Stimulated activated CD4-positive, alpha-beta T cell treated with anti-CD3 and anti-CD28 coated beads, TNF-alpha, amount 100 ng/mL, for 1 hour (primary cell): Measurements from ENCODE around the gene FBXW11.
"Not testable (repeated sequence)": the region's sequence is repeated elsewhere in the genome, so short reads cannot be mapped to it uniquely, and the experiment has no call there.

ENCODE experiments used
- DNase-seq, 3 donors: peaks; one replicate each; pipeline ENCODE4 v3.0.0-alpha.2; 2020; ENCODE audit warnings: low read depth in 3 of 3, low spot score in 1 of 3

FBXW11 gene

GRCh38 chr5:171955761-171956160, 50.7 kb downstream of the FBXW11 start:
- DNase-seq, result no peak

- DNase-seq, result no peak
Measured at GRCh38 chr5:171954721-171955120, 51.7 kb downstream of the FBXW11 start.

- DNase-seq, result no peak
Measured at GRCh38 chr5:171953860-171954701, 52.4 kb downstream of the FBXW11 start.

GRCh38 chr5:171952021-171952420, 54.4 kb downstream of the FBXW11 start:
- DNase-seq, result no peak

- no peak for DNase-seq
Measured at GRCh38 chr5:171951218-171951617, 55.2 kb downstream of the FBXW11 start.

GRCh38 chr5:171946000-171946781, 60.2 kb downstream of the FBXW11 start:
- DNase-seq, result no peak

- DNase-seq, result no peak
Measured at GRCh38 chr5:171945476-171945875, 61.0 kb downstream of the FBXW11 start.

GRCh38 chr5:171945066-171945465, 61.4 kb downstream of the FBXW11 start:
- no peak for DNase-seq

GRCh38 chr5:171942112-171942516, 64.3 kb downstream of the FBXW11 start:
- DNase-seq, result not testable (repeated sequence)

- DNase-seq, result not testable (repeated sequence)
Measured at GRCh38 chr5:171941675-171942074, 64.8 kb downstream of the FBXW11 start.

- DNase-seq, result not testable (repeated sequence)
Measured at GRCh38 chr5:171941275-171941674, 65.2 kb downstream of the FBXW11 start.

GRCh38 chr5:171939951-171940350, 66.5 kb downstream of the FBXW11 start:
- DNase-seq, result no peak

GRCh38 chr5:171938358-171938757, 68.1 kb downstream of the FBXW11 start:
- DNase-seq, result no peak

GRCh38 chr5:171937351-171937750, 69.1 kb downstream of the FBXW11 start:
- no peak for DNase-seq

- DNase-seq, result no peak
Measured at GRCh38 chr5:171934586-171934985, 71.9 kb downstream of the FBXW11 start.

GRCh38 chr5:171931163-171931562, 75.3 kb downstream of the FBXW11 start:
- no peak for DNase-seq

GRCh38 chr5:171927345-171927941, 79.0 kb downstream of the FBXW11 start:
- no peak for DNase-seq

GRCh38 chr5:171926311-171926710, 80.1 kb downstream of the FBXW11 start:
- no peak for DNase-seq

- DNase-seq, result no peak
Measured at GRCh38 chr5:171924493-171925122, 81.8 kb downstream of the FBXW11 start.

- no peak for DNase-seq
Measured at GRCh38 chr5:171920765-171921391, 85.6 kb downstream of the FBXW11 start.

GRCh38 chr5:171915700-171916099, 90.7 kb downstream of the FBXW11 start:
- not testable (repeated sequence) for DNase-seq
